Measurements from ENCODE around the gene CD164. TPM values are rescaled to one million over a fixed set of nuclear protein-coding genes. Genes with fewer than 3 reads are reported as not detected.

CD164 gene
- total and polyA plus RNA-seq, 2 of the 4 experiments (the other 2 are of a cell fraction), result 146 to 150 TPM

DNA sequence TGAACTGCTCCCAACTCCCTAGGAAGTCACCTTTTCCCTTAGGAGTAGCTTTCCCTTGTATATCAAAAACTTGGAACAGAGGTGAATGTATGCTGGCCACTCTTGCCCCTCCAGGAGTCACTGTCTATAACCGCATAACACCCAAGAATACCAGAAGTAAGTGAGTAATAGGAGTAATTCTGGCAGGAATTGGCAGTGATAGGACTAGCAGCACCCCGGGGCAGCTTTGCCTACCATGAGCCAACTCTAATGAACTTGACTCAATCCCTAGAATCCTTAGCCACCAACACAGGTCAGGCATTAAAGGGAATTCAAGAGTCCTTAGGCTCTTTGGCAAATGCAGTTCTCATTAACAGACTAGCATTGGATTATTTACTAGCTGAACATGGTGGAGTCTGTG lies 28.8 kb upstream of the CD164 start:
- Histone ChIP-seq H2BK15ac (ENCODE audit: low read depth, low read length) (no peak overlapping the region), H2BK20ac (ENCODE audit: low read depth, low read length) (no peak overlapping the region), H2BK120ac (ENCODE audit: low read depth, low read length) (no peak overlapping the region), H3K79me1 (ENCODE audit: low read depth in 1 of 2, low read length in 2 of 2) (no peaks in the 10 kb centered on the region), H3K9ac (ENCODE audit: low read depth, low read length) (no peak overlapping the region), H3K4ac (ENCODE audit: low read depth, low read length) (no peak overlapping the region), H3K9me1 (ENCODE audit: insufficient read depth, low read length) (no peaks in the 10 kb centered on the region), H3K56ac (ENCODE audit: extremely low read depth, insufficient read depth, low read length) (no peak overlapping the region), H4K5ac (ENCODE audit: low read depth, low read length) (no peak overlapping the region), H3K14ac (replicated peaks; ENCODE audit: low read depth, low read length) (no peak overlapping the region), H3K4me2 (ENCODE audit: low read depth, low read length) (no peak overlapping the region), H3K23ac (ENCODE audit: low read depth, low read length) (no peak overlapping the region), H2AK5ac (ENCODE audit: low read depth, low read length) (no peak overlapping the region), H4K8ac (ENCODE audit: low read depth in 2 of 2, low read length in 2 of 2) (no peak overlapping the region), H2AFZ (replicated peaks; ENCODE audit: low read length, poor library complexity) (no peak overlapping the region), H3K4me3 (ENCODE audit: insufficient read depth, low read depth, low read length) (no peak overlapping the region), H3K27ac (ENCODE audit: insufficient read depth, low read length) (no peak overlapping the region), H3K36me3 (ENCODE audit: control insufficient read depth, insufficient read depth, low read length) (no peaks in the 10 kb centered on the region), H3K9me3 (ENCODE audit: control insufficient read depth, insufficient read depth, low read length) (no peaks in the 10 kb centered on the region), H3K4me1 (ENCODE audit: control insufficient read depth, insufficient read depth, low read length) (no peaks in the 10 kb centered on the region), H4K91ac (ENCODE audit: insufficient read depth, low read depth, low read length) (no peak overlapping the region), H4K20me1 (ENCODE audit: insufficient read depth, low read length) (no peaks in the 10 kb centered on the region), H2BK5ac (ENCODE audit: low read depth, low read length, poor library complexity, severe bottlenecking) (no peak overlapping the region), H2AK9ac (replicated peaks; ENCODE audit: low read depth, low read length, poor library complexity) (no peak overlapping the region), H3K27me3 (ENCODE audit: control insufficient read depth, insufficient read depth, low read length) (peaks cover 4% of the 10 kb centered on the region; the same call in 1 of the 2 replicates), H3K18ac (ENCODE audit: low read depth, low read length) (no peak overlapping the region)
- dilution Hi-C loops (cut with HindIII; ENCODE audit: low sequenced_read_pairs, unreplicated experiment) (no loop called here), intact Hi-C loops (cut with micrococcal nuclease) (no loop called here), in situ Hi-C loops (cut with MboI; ENCODE audit: low sequenced_read_pairs) (no loop called here)
- BruUV-seq (replicated peaks), result no TSS peak
- DNase-seq (no peak), ATAC-seq (ENCODE audit: low read depth) (no peak)
- no CpG with 5 or more reads among the region's 2 CpGs for WGBS, 2 experiments (ENCODE audit: extremely low coverage in 2 of 2, insufficient read length in 1 of 2)
- ChIA-PET CTCF (no interaction called here), POLR2A (ENCODE audit: unreplicated experiment) (no interaction called here)
- no peak for TF ChIP-seq MAZ (IDR thresholded peaks at IDR 0.05; ENCODE audit: borderline replicate concordance, low read depth, low read length)
- TF ChIP-seq FOS (IDR thresholded peaks at IDR 0.05; ENCODE audit: low read depth, low read length), result no peak
- TF ChIP-seq RFX5 (IDR thresholded peaks at IDR 0.05; ENCODE audit: low read depth, low read length), result no peak
- TF ChIP-seq ELK1 (IDR thresholded peaks at IDR 0.05; ENCODE audit: borderline replicate concordance, low read depth, low read length), result no peak
- TF ChIP-seq MAFK (IDR thresholded peaks at IDR 0.05; ENCODE audit: low read depth, low read length), result no peak
- TF ChIP-seq CHD1 (IDR thresholded peaks at IDR 0.05; ENCODE audit: low read depth, low read length), result no peak
- TF ChIP-seq, protein P1, sequence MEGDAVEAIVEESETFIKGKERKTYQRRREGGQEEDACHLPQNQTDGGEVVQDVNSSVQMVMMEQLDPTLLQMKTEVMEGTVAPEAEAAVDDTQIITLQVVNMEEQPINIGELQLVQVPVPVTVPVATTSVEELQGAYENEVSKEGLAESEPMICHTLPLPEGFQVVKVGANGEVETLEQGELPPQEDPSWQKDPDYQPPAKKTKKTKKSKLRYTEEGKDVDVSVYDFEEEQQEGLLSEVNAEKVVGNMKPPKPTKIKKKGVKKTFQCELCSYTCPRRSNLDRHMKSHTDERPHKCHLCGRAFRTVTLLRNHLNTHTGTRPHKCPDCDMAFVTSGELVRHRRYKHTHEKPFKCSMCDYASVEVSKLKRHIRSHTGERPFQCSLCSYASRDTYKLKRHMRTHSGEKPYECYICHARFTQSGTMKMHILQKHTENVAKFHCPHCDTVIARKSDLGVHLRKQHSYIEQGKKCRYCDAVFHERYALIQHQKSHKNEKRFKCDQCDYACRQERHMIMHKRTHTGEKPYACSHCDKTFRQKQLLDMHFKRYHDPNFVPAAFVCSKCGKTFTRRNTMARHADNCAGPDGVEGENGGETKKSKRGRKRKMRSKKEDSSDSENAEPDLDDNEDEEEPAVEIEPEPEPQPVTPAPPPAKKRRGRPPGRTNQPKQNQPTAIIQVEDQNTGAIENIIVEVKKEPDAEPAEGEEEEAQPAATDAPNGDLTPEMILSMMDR (conservative IDR thresholded peaks at IDR 0.05; ENCODE audit: low read depth, low read length), result no peak
- no peak for TF ChIP-seq MXI1 (IDR thresholded peaks at IDR 0.05; ENCODE audit: borderline replicate concordance, low read depth, low read length)
- TF ChIP-seq CEBPB (IDR thresholded peaks at IDR 0.05; ENCODE audit: low read depth, low read length), result no peak
- TF ChIP-seq RAD21 (IDR thresholded peaks at IDR 0.05; ENCODE audit: low read length), result no peak
- no peak for TF ChIP-seq RCOR1 (IDR thresholded peaks at IDR 0.05; ENCODE audit: insufficient replicate concordance, low read length)
- no peak for TF ChIP-seq SMC3 (IDR thresholded peaks at IDR 0.05; ENCODE audit: low read depth, low read length)
